ENCODE data around the gene SULT2B1. TPM values are rescaled to one million over a fixed set of nuclear protein-coding genes. Genes with fewer than 3 reads are reported as not detected.
A peak's percentile ranks its signal among the peaks of the same experiment; 100 is the strongest.

The SULT2B1 gene
- total and polyA plus RNA-seq, 2 donors (not counting 1 experiment from before 2014, with no cell fraction given) = 0.10 to 0.33 TPM

DNA sequence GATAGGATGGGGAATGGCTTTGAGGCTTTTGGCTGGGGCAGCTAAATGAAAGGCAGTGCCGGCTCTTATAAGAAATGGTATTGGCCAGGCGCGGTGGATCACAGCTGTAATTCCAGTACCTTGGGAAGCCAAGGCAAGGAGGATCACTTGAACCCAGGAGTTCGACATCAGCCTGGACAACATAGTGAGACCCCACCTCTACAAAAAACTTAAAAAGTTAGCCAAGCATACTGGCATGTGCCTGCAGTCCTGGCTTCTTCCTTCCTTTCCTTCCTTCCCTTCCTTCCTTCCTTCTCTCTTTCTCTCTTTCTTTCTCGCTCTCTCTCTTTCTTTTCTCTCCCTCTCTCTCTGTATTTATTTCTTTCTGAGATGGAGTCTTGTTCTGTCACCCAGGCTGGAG, 90.9 kb downstream of the SULT2B1 start:
- Histone ChIP-seq H3K36me3 (ENCODE audit: control insufficient read depth, insufficient read depth, low read length) (no peaks in the 10 kb centered on the region), H3K9me3 (ENCODE audit: control insufficient read depth, insufficient read depth, low read depth, low read length) (no peaks in the 10 kb centered on the region), H3K4me2 (ENCODE audit: extremely low read depth, insufficient read depth, low read length) (no peak overlapping the region), H3K79me2 (ENCODE audit: control insufficient read depth, insufficient read depth, low read length) (no peaks in the 10 kb centered on the region), H2AFZ (ENCODE audit: low read length) (no peak overlapping the region), H3K4me3 (replicated peaks in 1 of 4; ENCODE audit: control extremely low read depth in 1 of 4, insufficient read depth in 1 of 4, low read depth in 3 of 4, low read length in 4 of 4) (no peak overlapping the region), H3K4me1 (ENCODE audit: control insufficient read depth, extremely low read depth, insufficient read depth, low read length) (peaks cover 8% of the 10 kb centered on the region), H3K27me3 (ENCODE audit: control insufficient read depth, insufficient read depth, low read length) (no peaks in the 10 kb centered on the region), H3K27ac (ENCODE audit: insufficient read depth, low read length) (no peak overlapping the region), H4K20me1 (ENCODE audit: control insufficient read depth, extremely low read depth, insufficient read depth, low read length) (no peaks in the 10 kb centered on the region), H3K9ac (ENCODE audit: insufficient read depth, low read length) (no peak overlapping the region)
- no peak for TF ChIP-seq EZH2 (IDR thresholded peaks at IDR 0.05; ENCODE audit: low read length, missing control alignments)
- TF ChIP-seq, protein P1, sequence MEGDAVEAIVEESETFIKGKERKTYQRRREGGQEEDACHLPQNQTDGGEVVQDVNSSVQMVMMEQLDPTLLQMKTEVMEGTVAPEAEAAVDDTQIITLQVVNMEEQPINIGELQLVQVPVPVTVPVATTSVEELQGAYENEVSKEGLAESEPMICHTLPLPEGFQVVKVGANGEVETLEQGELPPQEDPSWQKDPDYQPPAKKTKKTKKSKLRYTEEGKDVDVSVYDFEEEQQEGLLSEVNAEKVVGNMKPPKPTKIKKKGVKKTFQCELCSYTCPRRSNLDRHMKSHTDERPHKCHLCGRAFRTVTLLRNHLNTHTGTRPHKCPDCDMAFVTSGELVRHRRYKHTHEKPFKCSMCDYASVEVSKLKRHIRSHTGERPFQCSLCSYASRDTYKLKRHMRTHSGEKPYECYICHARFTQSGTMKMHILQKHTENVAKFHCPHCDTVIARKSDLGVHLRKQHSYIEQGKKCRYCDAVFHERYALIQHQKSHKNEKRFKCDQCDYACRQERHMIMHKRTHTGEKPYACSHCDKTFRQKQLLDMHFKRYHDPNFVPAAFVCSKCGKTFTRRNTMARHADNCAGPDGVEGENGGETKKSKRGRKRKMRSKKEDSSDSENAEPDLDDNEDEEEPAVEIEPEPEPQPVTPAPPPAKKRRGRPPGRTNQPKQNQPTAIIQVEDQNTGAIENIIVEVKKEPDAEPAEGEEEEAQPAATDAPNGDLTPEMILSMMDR (conservative IDR thresholded peaks at IDR 0.05 in 1 of 2, IDR thresholded peaks at IDR 0.05 in 1 of 2; ENCODE audit: low read depth in 1 of 2, low read length in 2 of 2) = no peak
- DNase-seq (ENCODE audit: low read depth in 2 of 2) = no peak

DNA sequence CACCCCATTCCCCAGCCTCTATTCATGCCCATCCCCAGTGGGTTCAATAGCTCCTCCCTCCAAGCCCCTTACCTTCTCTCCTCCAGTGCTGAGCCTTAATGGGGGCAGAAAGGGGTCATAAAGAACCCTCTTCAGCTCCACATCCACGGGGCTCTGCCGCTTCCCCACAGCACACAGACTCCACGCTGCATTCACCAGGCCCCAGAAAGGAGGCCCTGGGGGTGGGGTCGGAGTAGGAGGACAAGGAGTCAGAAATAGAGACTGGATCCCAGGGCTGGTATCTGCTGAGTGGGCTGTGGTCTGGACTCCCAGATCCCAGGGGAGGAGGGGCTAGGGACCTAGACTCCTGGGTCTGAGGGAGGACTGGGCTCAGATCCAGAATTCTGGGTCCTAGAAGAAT, 92.4 kb downstream of the SULT2B1 start:
- no peaks in the 10 kb centered on the region for H3K27me3 ChIP-seq (ENCODE audit: control insufficient read depth, insufficient read depth, low read length)
- no peak overlapping the region for H3K4me2 ChIP-seq (ENCODE audit: extremely low read depth, insufficient read depth, low read length)
- no peaks in the 10 kb centered on the region for H3K9me3 ChIP-seq (ENCODE audit: control insufficient read depth, insufficient read depth, low read depth, low read length)
- no peak for DNase-seq (ENCODE audit: low read depth in 2 of 2)
- peaks cover 5% of the 10 kb centered on the region for H3K4me1 ChIP-seq (ENCODE audit: control insufficient read depth, extremely low read depth, insufficient read depth, low read length)
- H3K79me2 ChIP-seq (ENCODE audit: control insufficient read depth, insufficient read depth, low read length) = no peaks in the 10 kb centered on the region
- H3K36me3 ChIP-seq (ENCODE audit: control insufficient read depth, insufficient read depth, low read length) = no peaks in the 10 kb centered on the region
- no peak overlapping the region for H2AFZ ChIP-seq (ENCODE audit: low read length)
- no peak overlapping the region for H3K9ac ChIP-seq (ENCODE audit: insufficient read depth, low read length)
- H3K4me3 ChIP-seq (replicated peaks in 1 of 4; ENCODE audit: control extremely low read depth in 1 of 4, insufficient read depth in 1 of 4, low read depth in 3 of 4, low read length in 4 of 4) = no peak overlapping the region
- no peak overlapping the region for H3K27ac ChIP-seq (ENCODE audit: insufficient read depth, low read length)
- TF ChIP-seq, protein P1 (conservative IDR thresholded peaks at IDR 0.05 in 1 of 2, IDR thresholded peaks at IDR 0.05 in 1 of 2; ENCODE audit: low read depth in 1 of 2, low read length in 2 of 2) = no peak
- no peak for TF ChIP-seq EZH2 (IDR thresholded peaks at IDR 0.05; ENCODE audit: low read length, missing control alignments)
- no peaks in the 10 kb centered on the region for H4K20me1 ChIP-seq (ENCODE audit: control insufficient read depth, extremely low read depth, insufficient read depth, low read length)

DNA sequence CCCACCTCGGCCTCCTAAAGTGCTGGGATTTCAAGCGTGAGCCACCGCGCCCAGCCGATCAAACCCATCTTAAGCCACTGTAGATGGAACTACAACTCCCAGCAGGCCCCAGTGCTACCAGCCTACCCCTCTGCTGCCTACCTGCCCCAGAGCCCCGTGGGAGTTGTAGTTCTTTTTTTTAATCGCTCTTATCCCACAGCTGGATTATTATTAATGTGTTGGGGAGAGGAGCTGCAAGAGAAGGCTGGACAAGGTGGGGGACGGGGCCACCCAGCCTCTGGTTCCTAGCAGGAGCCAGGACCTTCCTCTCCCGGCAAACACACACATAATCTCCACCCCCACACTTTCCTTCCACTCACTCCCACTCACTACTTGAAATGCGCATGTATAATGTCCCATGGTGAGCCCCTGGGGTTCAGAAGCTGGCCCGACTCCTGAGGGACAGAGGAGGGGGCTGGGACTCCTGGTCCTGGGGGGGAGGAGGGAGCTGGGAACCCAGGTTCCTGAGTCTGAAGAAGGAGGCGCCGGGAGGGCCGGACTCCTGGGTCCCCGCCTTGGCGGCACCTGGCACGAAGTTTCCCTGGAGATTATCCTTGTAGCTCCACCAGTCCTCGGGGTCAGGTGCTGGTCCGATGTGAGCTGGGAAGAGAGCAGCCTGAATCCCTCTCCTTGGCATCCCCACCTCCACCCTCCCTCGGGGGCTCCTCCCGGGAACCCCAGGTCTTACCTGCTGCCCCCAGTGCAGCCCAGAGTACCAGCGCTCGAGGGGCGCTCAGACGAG, 93.1 kb downstream of the SULT2B1 start:
- no peaks in the 10 kb centered on the region for H3K27me3 ChIP-seq (ENCODE audit: control insufficient read depth, insufficient read depth, low read length)
- no peaks in the 10 kb centered on the region for H4K20me1 ChIP-seq (ENCODE audit: control insufficient read depth, extremely low read depth, insufficient read depth, low read length)
- no peaks in the 10 kb centered on the region for H3K36me3 ChIP-seq (ENCODE audit: control insufficient read depth, insufficient read depth, low read length)
- DNase-seq (ENCODE audit: low read depth in 2 of 2) = peak; percentile 66 to 73
- H3K4me2 ChIP-seq (ENCODE audit: extremely low read depth, insufficient read depth, low read length) = peak overlapping the region; percentile 41
- H3K79me2 ChIP-seq (ENCODE audit: control insufficient read depth, insufficient read depth, low read length) = no peaks in the 10 kb centered on the region
- no peak overlapping the region for H3K27ac ChIP-seq (ENCODE audit: insufficient read depth, low read length)
- H3K9me3 ChIP-seq (ENCODE audit: control insufficient read depth, insufficient read depth, low read depth, low read length) = no peaks in the 10 kb centered on the region
- peak overlapping the region in 2 of 4 experiments; percentile 20 to 63 for H3K4me3 ChIP-seq (replicated peaks in 1 of 4; ENCODE audit: control extremely low read depth in 1 of 4, insufficient read depth in 1 of 4, low read depth in 3 of 4, low read length in 4 of 4)
- TF ChIP-seq, protein P1 (conservative IDR thresholded peaks at IDR 0.05 in 1 of 2, IDR thresholded peaks at IDR 0.05 in 1 of 2; ENCODE audit: low read depth in 1 of 2, low read length in 2 of 2) = no peak
- peak; percentile 44 for TF ChIP-seq EZH2 (IDR thresholded peaks at IDR 0.05; ENCODE audit: low read length, missing control alignments)
- H2AFZ ChIP-seq (ENCODE audit: low read length) = no peak overlapping the region
- H3K9ac ChIP-seq (ENCODE audit: insufficient read depth, low read length) = no peak overlapping the region
- H3K4me1 ChIP-seq (ENCODE audit: control insufficient read depth, extremely low read depth, insufficient read depth, low read length) = peaks cover 3% of the 10 kb centered on the region

All from fibroblast of lung (primary cell).